HepG2 (cell line): ENCODE data around the gene MTCP1. TPM values are rescaled to one million over a fixed set of nuclear protein-coding genes. Genes with fewer than 3 reads are reported as not detected.

Source experiments
- ELF1 ChIP-seq: sonication (generic); formaldehyde crosslinking; IDR thresholded peaks from 2 replicates; pipeline ENCODE4 v1.4.0; 2020; ENCODE audit warnings: missing genetic modification reagents
- KLF9 ChIP-seq: IDR thresholded peaks from 2 replicates; pipeline ENCODE4 v1.6.1; 2016; ENCODE audit warnings: low read depth
- KMT2A ChIP-seq: sonication (generic); formaldehyde crosslinking; IDR thresholded peaks from 2 replicates; pipeline ENCODE4 v1.4.0; 2020; ENCODE audit warnings: missing genetic modification reagents
- NFE2L2 ChIP-seq: fragments of 150-350 bp; IDR thresholded peaks from 2 replicates; pipeline ENCODE4 v1.6.1; 2014; ENCODE audit warnings: low read length
- NFYB ChIP-seq: sonication (generic); formaldehyde crosslinking; IDR thresholded peaks from 2 replicates; pipeline ENCODE4 v1.4.0; 2020; ENCODE audit warnings: missing genetic modification reagents
- PHF8 ChIP-seq: sonication (generic); formaldehyde crosslinking; IDR thresholded peaks from 2 replicates; pipeline ENCODE4 v1.5.0; 2020; ENCODE audit warnings: missing genetic modification reagents
- YY1 ChIP-seq: IDR thresholded peaks from 2 replicates; pipeline ENCODE4 v1.6.1; 2011; ENCODE audit warnings: low read length, low read depth, moderate library complexity, mild to moderate bottlenecking; ENCODE audit not compliant: insufficient read depth, insufficient replicate concordance
- ZFX ChIP-seq: sonication (generic); formaldehyde crosslinking; IDR thresholded peaks from 2 replicates; pipeline ENCODE4 v1.4.0; 2020; ENCODE audit warnings: mild to moderate bottlenecking, low read depth, missing genetic modification reagents, moderate library complexity
- ZNF160 ChIP-seq: sonication (generic); formaldehyde crosslinking; IDR thresholded peaks from 2 replicates; pipeline ENCODE4 v1.8.0; 2022; ENCODE audit warnings: mild to moderate bottlenecking, inconsistent platforms, missing genetic modification reagents
- ZNF709 ChIP-seq: sonication (generic); formaldehyde crosslinking; IDR thresholded peaks from 2 replicates; pipeline ENCODE4 v1.5.0; 2020; ENCODE audit warnings: mild to moderate bottlenecking, missing genetic modification reagents
- ZNF83 ChIP-seq: sonication (generic); formaldehyde crosslinking; IDR thresholded peaks from 2 replicates; pipeline ENCODE4 v1.4.0; 2020; ENCODE audit warnings: missing genetic modification reagents, mild to moderate bottlenecking, borderline replicate concordance
- polyA plus RNA-seq, 8 experiments: library from polyadenylated mRNA; depleted of rRNA in 3 of 8; stranded (reverse) in 7 of 8; unstranded in 1 of 8; fragments of >200 nt; fragmentation: Illumina TruSeq in 4 of 8; extraction: Trizol in 4 of 8; gene quantifications; 2 replicates each; pipeline versions ENCODE4 v1.2.1 to v1.2.3, GENCODE V29; 2011 to 2016; ENCODE audit warnings: low read depth in 4 of 8, missing spikeins in 1 of 8, mixed read lengths in 1 of 8; ENCODE audit not compliant: insufficient read depth in 1 of 8
- total RNA-seq, 5 experiments: library from RNA; depleted of rRNA; stranded (reverse); fragments of >200 nt; fragmentation: Illumina TruSeq; extraction: Trizol; gene quantifications; 2 replicates each; pipeline ENCODE4 v1.2.3, GENCODE V29; 2016; ENCODE audit warnings: low read depth in 1 of 5
- TF ChIP-seq, protein P1 (sequence below): sonication (generic); formaldehyde crosslinking; IDR thresholded peaks from 2 replicates; pipeline ENCODE4 v1.4.0; 2020; ENCODE audit warnings: missing genetic modification reagents
- TF ChIP-seq, protein P2 (sequence below): sonication (generic); formaldehyde crosslinking; IDR thresholded peaks from 2 replicates; pipeline ENCODE4 v1.4.0; 2020; ENCODE audit warnings: mild to moderate bottlenecking, low read depth, missing genetic modification reagents
- TF ChIP-seq, protein P3 (sequence below): sonication (generic); formaldehyde crosslinking; IDR thresholded peaks from 2 replicates; pipeline ENCODE4 v1.8.1; 2023; ENCODE audit warnings: missing genetic modification reagents, mild to moderate bottlenecking, borderline replicate concordance
- TF ChIP-seq, protein P4 (sequence below): sonication (generic); formaldehyde crosslinking; IDR thresholded peaks from 2 replicates; pipeline ENCODE4 v1.5.1; 2020; ENCODE audit warnings: mild to moderate bottlenecking, missing genetic modification reagents, borderline replicate concordance
- TF ChIP-seq, protein P5 (sequence below): fragments of 450-650 bp; IDR thresholded peaks from 2 replicates; pipeline ENCODE4 v1.6.1; 2017; ENCODE audit warnings: mild to moderate bottlenecking
- TF ChIP-seq, protein P6 (sequence below): IDR thresholded peaks from 2 replicates; pipeline ENCODE4 v1.6.1; 2016; ENCODE audit warnings: missing biosample characterization, missing genetic modification reagents, low read depth

Gene MTCP1
- total and polyA plus RNA-seq, 2 of the 13 experiments (the other 11 are each of a cell fraction or from before 2014, with no cell fraction given), result 5.1 to 18.9 TPM

DNA sequence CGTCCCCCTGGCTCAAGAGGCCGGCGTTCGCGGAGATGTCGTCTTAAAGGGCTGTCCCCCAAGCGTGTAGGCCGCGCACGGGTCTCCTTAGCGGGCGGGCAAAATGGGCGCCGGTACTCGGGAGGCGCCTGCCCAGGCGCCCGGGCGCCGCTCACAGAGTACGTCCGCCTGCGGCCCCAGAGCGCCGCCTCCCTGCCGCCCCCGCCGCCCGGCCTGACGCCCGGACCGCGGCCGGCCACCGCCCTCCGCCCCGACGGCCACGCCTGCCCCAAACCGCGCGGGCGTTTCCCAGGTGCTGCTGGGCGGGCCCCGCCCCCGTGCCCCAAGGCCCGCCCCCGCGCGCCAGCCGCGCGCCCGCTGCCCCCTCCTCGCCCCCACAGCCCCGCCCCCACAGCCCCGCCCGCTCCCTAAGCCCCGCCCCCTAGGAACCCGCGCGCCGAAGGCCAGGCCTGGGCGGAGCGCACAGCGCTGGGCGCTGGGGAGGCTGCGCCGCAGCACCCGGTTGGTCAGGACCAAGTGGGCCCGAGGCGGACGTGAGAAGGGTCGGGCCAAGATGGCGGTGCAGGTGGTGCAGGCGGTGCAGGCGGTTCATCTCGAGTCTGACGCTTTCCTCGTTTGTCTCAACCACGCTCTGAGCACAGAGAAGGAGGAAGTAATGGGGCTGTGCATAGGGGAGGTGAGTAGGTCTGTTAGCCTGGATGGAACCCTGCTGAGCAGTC is at the start of gene MTCP1, which contains the start of the genes BRCC3 and CMC4 (continued):
- TF ChIP-seq, protein P1, sequence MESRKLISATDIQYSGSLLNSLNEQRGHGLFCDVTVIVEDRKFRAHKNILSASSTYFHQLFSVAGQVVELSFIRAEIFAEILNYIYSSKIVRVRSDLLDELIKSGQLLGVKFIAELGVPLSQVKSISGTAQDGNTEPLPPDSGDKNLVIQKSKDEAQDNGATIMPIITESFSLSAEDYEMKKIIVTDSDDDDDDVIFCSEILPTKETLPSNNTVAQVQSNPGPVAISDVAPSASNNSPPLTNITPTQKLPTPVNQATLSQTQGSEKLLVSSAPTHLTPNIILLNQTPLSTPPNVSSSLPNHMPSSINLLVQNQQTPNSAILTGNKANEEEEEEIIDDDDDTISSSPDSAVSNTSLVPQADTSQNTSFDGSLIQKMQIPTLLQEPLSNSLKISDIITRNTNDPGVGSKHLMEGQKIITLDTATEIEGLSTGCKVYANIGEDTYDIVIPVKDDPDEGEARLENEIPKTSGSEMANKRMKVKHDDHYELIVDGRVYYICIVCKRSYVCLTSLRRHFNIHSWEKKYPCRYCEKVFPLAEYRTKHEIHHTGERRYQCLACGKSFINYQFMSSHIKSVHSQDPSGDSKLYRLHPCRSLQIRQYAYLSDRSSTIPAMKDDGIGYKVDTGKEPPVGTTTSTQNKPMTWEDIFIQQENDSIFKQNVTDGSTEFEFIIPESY (CRISPR knock-in tag), result no peak
- TF ChIP-seq, protein P2, sequence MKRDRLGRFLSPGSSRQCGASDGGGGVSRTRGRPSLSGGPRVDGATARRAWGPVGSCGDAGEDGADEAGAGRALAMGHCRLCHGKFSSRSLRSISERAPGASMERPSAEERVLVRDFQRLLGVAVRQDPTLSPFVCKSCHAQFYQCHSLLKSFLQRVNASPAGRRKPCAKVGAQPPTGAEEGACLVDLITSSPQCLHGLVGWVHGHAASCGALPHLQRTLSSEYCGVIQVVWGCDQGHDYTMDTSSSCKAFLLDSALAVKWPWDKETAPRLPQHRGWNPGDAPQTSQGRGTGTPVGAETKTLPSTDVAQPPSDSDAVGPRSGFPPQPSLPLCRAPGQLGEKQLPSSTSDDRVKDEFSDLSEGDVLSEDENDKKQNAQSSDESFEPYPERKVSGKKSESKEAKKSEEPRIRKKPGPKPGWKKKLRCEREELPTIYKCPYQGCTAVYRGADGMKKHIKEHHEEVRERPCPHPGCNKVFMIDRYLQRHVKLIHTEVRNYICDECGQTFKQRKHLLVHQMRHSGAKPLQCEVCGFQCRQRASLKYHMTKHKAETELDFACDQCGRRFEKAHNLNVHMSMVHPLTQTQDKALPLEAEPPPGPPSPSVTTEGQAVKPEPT (CRISPR knock-in tag), result no peak
- TF ChIP-seq ZNF160 (CRISPR knock-in tag) (no peak), ELF1 (no peak), NFYB (CRISPR knock-in tag) (peak; percentile 53), KLF9 (CRISPR knock-in tag) (no peak), KMT2A (peak; percentile 49; the same call in 1 of the 2 replicates), ZNF709 (CRISPR knock-in tag) (no peak), YY1 (peak; percentile 89), ZFX (CRISPR knock-in tag) (peak; percentile 79), NFE2L2 (no peak), ZNF83 (0 out of 2 replicates have a peak, but pooled peaks have one; percentile 18), PHF8 (CRISPR knock-in tag) (peak; percentile 83)
- TF ChIP-seq, protein P3, sequence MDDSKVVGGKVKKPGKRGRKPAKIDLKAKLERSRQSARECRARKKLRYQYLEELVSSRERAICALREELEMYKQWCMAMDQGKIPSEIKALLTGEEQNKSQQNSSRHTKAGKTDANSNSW, result no peak
- TF ChIP-seq, protein P4, sequence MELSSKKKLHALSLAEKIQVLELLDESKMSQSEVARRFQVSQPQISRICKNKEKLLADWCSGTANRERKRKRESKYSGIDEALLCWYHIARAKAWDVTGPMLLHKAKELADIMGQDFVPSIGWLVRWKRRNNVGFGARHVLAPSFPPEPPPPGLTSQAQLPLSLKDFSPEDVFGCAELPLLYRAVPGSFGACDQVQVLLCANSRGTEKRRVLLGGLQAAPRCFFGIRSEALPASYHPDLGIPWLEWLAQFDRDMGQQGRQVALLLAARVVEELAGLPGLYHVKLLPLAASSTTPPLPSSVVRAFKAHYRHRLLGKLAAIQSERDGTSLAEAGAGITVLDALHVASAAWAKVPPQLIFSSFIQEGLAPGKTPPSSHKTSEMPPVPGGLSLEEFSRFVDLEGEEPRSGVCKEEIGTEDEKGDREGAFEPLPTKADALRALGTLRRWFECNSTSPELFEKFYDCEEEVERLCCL (CRISPR knock-in tag), result no peak
- TF ChIP-seq, protein P5, sequence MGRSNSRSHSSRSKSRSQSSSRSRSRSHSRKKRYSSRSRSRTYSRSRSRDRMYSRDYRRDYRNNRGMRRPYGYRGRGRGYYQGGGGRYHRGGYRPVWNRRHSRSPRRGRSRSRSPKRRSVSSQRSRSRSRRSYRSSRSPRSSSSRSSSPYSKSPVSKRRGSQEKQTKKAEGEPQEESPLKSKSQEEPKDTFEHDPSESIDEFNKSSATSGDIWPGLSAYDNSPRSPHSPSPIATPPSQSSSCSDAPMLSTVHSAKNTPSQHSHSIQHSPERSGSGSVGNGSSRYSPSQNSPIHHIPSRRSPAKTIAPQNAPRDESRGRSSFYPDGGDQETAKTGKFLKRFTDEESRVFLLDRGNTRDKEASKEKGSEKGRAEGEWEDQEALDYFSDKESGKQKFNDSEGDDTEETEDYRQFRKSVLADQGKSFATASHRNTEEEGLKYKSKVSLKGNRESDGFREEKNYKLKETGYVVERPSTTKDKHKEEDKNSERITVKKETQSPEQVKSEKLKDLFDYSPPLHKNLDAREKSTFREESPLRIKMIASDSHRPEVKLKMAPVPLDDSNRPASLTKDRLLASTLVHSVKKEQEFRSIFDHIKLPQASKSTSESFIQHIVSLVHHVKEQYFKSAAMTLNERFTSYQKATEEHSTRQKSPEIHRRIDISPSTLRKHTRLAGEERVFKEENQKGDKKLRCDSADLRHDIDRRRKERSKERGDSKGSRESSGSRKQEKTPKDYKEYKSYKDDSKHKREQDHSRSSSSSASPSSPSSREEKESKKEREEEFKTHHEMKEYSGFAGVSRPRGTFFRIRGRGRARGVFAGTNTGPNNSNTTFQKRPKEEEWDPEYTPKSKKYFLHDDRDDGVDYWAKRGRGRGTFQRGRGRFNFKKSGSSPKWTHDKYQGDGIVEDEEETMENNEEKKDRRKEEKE, result no peak
- TF ChIP-seq, protein P6, sequence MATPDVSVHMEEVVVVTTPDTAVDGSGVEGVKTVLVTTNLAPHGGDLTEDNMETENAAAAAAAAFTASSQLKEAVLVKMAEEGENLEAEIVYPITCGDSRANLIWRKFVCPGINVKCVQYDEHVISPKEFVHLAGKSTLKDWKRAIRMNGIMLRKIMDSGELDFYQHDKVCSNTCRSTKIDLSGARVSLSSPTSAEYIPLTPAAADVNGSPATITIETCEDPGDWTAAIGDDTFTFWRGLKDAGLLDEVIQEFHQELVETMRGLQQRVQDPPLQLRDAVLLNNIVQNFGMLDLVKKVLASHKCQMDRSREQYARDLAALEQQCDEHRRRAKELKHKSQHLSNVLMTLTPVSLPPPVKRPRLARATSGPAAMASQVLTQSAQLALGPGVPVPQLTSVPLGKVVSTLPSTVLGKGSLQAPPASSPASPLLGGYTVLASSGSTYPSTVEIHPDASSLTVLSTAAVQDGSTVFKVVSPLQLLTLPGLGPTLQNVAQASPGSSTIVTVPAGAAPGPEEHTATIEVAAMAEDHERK (CRISPR knock-in tag), result no peak
